Endothelial cell (in vitro differentiated cells): ENCODE data around the gene TMOD1. TPM values are rescaled to one million over a fixed set of nuclear protein-coding genes. Genes with fewer than 3 reads are reported as not detected.

Experiments used
- DNase-seq: peaks from one replicate; pipeline ENCODE4 v3.0.0; 2021; ENCODE audit warnings: low spot score
- H3K27ac Mint-ChIP-seq: one replicate; pipeline ENCODE4 v1.8.0; 2021; ENCODE audit warnings: mixed read lengths, inconsistent platforms; ENCODE audit not compliant: unreplicated experiment
- H3K27me3 Mint-ChIP-seq: one replicate; pipeline ENCODE4 v1.8.0; 2021; ENCODE audit warnings: mild to moderate bottlenecking, moderate library complexity, mixed read lengths, inconsistent platforms; ENCODE audit not compliant: unreplicated experiment
- H3K36me3 Mint-ChIP-seq: one replicate; pipeline ENCODE4 v1.8.0; 2021; ENCODE audit warnings: mild to moderate bottlenecking, low read depth, mixed read lengths, inconsistent platforms; ENCODE audit not compliant: unreplicated experiment
- H3K4me1 Mint-ChIP-seq: one replicate; pipeline ENCODE4 v1.8.0; 2021; ENCODE audit warnings: mild to moderate bottlenecking, mixed read lengths, inconsistent platforms; ENCODE audit not compliant: unreplicated experiment
- H3K4me3 Mint-ChIP-seq: one replicate; pipeline ENCODE4 v1.8.0; 2021; ENCODE audit warnings: mild to moderate bottlenecking, mixed read lengths, inconsistent platforms; ENCODE audit not compliant: unreplicated experiment
- H3K9me3 Mint-ChIP-seq: one replicate; pipeline ENCODE4 v1.8.0; 2021; ENCODE audit warnings: mixed read lengths, inconsistent platforms; ENCODE audit not compliant: unreplicated experiment
- total RNA-seq: library from RNA; stranded (reverse); fragmentation: NEBNext Ultra II Directional; extraction: Animal tissue kit (Norgen Biotek cat#: 25700); gene quantifications from one replicate; pipeline ENCODE4 v1.2.1, GENCODE V29; 2021; ENCODE audit not compliant: unreplicated experiment
- TF ChIP-seq, protein P1 (sequence below): fragments of 200-600 bp; sonication (generic); IDR thresholded peaks from one replicate; pipeline ENCODE4 v1.5.0; 2021; ENCODE audit warnings: antibody characterized with exemption; ENCODE audit not compliant: unreplicated experiment

The TMOD1 gene
- total RNA-seq, 1 donor from 2014 or later = 0.41 TPM

DNA sequence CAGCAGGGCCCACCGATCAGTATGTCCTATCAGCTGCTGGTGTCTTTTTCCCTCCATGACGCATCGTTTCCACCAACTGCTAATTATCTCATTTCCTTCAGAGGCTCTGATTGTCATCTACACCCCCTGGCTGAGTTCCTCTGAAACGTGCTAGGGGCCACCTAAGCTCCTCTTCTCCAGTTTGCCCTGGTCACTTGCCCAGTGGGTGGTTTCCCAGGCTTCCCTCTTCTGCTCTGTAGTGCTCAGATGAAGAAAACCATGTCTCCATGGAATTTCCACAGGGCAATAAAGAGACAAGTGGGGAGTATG, 66.4 kb downstream of the TMOD1 start:
- no peak for DNase-seq
- Mint-ChIP-seq H3K27me3 (peaks cover 1% of the 10 kb centered on the region), H3K4me1 (no peaks in the 10 kb centered on the region), H3K4me3 (no peak overlapping the region), H3K36me3 (no peaks in the 10 kb centered on the region), H3K9me3 (no peaks in the 10 kb centered on the region), H3K27ac (no peak overlapping the region)
- TF ChIP-seq, protein P1, sequence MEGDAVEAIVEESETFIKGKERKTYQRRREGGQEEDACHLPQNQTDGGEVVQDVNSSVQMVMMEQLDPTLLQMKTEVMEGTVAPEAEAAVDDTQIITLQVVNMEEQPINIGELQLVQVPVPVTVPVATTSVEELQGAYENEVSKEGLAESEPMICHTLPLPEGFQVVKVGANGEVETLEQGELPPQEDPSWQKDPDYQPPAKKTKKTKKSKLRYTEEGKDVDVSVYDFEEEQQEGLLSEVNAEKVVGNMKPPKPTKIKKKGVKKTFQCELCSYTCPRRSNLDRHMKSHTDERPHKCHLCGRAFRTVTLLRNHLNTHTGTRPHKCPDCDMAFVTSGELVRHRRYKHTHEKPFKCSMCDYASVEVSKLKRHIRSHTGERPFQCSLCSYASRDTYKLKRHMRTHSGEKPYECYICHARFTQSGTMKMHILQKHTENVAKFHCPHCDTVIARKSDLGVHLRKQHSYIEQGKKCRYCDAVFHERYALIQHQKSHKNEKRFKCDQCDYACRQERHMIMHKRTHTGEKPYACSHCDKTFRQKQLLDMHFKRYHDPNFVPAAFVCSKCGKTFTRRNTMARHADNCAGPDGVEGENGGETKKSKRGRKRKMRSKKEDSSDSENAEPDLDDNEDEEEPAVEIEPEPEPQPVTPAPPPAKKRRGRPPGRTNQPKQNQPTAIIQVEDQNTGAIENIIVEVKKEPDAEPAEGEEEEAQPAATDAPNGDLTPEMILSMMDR = no peak

DNA sequence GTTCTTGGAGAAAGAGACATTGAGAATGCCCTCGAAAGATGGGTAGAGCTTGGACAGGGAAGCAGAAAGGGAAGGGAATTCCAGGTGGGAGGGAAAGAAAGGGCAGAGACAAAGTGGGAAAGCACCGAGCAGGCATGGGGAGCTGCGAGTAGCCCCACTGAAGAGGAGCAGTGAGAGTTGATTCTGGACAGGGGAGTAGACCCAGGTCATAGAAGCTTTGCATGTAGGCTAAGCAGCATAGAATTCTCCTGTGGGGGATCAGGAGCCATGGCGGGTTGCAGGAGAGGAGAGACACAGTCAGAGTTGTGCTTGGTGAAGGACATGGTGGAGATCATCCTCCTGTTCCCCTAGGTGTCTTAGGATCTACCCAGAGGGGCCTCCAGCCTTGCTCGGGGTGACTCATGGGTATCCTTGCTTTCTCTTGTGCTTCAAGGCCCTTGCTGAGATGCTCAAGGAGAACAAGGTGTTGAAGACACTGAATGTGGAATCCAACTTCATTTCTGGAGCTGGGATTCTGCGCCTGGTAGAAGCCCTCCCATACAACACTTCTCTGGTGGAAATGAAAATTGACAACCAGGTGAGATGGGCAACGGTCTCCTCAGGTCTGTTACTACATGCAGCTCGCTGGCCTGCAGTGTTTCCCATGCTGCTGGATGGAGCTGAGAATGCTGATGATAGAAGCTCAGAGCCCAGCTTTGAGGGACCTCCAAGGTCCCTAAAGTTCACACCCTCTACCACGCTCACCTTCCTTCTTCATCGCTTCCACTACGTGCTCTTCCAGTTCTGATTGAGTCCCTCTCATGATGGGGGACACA, 67.2 kb downstream of the TMOD1 start:
- no peaks in the 10 kb centered on the region for H3K9me3 Mint-ChIP-seq

DNA sequence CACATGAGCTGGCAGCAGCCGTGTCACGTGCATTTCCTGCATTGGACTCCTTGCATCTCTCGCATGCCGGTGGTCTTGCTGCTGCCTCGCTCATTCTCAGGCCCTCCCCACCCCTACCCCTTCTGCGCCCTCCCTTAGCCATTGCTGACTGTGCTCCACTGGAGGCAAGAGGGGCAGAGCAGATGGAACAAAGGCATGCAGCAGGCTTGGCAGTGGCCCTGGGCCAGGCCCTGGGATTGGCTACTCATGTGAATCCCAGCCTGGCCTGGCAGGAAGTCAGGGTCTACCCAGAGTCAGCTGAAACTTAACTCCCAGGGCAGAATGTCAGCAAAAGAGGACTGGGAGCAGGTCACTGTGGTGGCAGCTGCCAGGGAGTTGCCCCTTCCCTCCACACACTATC, 69.4 kb downstream of the TMOD1 start:
- Mint-ChIP-seq H3K4me1 (no peaks in the 10 kb centered on the region), H3K4me3 (no peak overlapping the region), H3K27me3 (peaks cover 1% of the 10 kb centered on the region), H3K27ac (no peak overlapping the region), H3K36me3 (no peaks in the 10 kb centered on the region), H3K9me3 (no peaks in the 10 kb centered on the region)
- DNase-seq = no peak
- TF ChIP-seq, protein P1 = no peak

More for the DNA sequence above, 67.2 kb downstream of the TMOD1 start:
- no peaks in the 10 kb centered on the region for H3K4me1 Mint-ChIP-seq
- no peaks in the 10 kb centered on the region for H3K36me3 Mint-ChIP-seq
- no peak overlapping the region for H3K4me3 Mint-ChIP-seq
- H3K27ac Mint-ChIP-seq = no peak overlapping the region
- TF ChIP-seq, protein P1 = no peak
- DNase-seq = no peak
- H3K27me3 Mint-ChIP-seq = peaks cover 1% of the 10 kb centered on the region

DNA sequence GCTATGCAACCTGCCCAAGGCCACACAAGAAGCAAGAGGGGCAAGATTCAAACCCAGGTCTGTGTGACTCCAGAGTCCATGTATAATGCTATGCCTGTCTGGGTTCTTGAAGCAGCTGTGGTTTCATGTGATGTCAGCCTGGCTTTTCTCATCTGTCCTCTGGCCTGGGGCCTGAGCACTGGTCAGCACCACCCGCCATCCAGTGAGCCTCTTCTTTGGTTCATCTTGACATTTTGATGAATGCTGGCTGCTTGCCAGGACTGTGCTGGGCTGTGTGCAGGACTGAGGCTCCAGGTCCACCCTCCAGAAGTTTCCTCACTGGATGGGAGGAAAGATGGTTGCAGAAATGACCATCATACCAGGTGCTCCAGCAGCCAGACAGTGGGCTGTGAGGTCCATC, 70.2 kb downstream of the TMOD1 start:
- TF ChIP-seq, protein P1 = no peak
- Mint-ChIP-seq H3K27ac (no peak overlapping the region), H3K27me3 (peaks cover 1% of the 10 kb centered on the region), H3K4me1 (no peaks in the 10 kb centered on the region), H3K9me3 (no peaks in the 10 kb centered on the region), H3K4me3 (no peak overlapping the region), H3K36me3 (no peaks in the 10 kb centered on the region)
- no peak for DNase-seq

DNA sequence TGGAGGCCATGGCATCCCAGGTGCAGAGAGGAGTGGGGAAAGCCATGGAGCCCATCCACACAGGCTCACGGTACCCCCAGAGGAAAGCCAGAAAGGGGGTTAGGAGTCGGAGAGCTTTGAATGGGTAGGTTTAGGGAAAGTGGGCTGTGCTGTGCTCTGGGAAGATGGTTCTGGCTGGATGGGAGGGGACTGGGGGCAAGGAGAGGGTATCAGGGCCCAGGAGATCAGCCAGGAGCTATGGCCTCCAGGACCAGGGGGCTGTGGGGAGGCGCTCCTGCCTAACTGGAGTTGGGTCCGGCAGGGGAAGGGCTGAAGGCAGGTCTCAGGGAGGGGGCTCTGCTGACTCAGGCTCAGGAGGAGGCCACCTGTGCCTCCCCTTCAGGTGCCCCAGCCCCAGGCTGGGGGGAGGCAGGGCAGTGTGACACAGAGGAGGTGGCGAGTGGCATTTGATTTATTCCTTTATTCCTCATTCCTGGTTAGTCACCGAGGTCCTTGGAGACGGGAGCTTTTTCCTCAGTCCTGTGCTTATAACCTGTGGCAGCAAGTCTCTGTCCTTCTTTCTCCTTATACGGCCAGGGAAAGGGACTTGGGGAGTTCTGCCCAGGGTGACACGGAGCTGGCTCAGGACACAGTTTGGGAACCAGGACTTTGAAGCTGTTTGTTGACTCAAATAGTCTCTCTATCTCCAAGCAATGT, 70.9 kb downstream of the TMOD1 start:
- TF ChIP-seq, protein P1 = no peak
- Mint-ChIP-seq H3K4me1 (no peaks in the 10 kb centered on the region), H3K4me3 (no peak overlapping the region), H3K36me3 (no peaks in the 10 kb centered on the region), H3K9me3 (no peaks in the 10 kb centered on the region), H3K27ac (no peak overlapping the region), H3K27me3 (peaks cover 1% of the 10 kb centered on the region)
- DNase-seq = no peak
